ENCODE measurements around the gene EBNA1BP2.
"Not testable (repeated sequence)": the region's sequence is repeated elsewhere in the genome, so short reads cannot be mapped to it uniquely, and the experiment has no call there.

EBNA1BP2 gene, protein sequence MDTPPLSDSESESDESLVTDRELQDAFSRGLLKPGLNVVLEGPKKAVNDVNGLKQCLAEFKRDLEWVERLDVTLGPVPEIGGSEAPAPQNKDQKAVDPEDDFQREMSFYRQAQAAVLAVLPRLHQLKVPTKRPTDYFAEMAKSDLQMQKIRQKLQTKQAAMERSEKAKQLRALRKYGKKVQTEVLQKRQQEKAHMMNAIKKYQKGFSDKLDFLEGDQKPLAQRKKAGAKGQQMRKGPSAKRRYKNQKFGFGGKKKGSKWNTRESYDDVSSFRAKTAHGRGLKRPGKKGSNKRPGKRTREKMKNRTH

DNA sequence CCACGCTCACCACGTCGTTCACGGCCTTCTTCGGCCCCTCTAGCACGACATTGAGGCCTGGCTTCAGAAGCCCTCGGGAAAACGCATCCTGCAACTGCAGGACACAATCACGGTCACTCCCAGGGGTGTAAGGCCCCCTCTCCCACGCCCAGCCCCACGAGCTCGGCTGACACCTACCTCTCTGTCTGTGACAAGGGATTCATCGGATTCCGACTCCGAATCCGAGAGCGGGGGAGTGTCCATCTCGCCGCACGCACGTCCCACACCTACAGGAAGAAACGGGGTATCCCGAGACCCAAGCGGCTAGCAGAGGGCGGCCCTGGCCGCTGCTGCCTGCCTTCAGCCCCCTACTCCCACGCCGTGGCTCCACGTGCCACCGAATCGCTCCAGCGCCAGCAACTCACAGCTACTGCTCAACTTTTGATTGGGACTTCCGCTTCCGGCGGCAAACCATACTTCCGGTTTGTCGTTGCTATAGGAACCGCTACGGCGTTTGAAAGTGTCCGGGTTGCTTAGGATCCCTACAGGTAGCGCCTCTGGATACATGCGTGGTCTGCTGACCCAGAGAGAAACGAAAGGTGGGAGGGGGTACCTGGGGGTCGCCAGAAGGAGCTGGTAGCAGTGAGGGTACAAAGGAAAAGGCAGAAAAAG, at the start of gene EBNA1BP2, which contains the start of gene CFAP57:
Gene EBNA1BP2 (minus strand): TSS at position 415 of the 651 bp plus-strand sequence. CDS start 172 bp downstream, at position 243.
Gene CFAP57 (plus strand): TSS at position 455 of the 651 bp plus-strand sequence. CDS start 424 bp downstream, outside the sequence.
- FAIRE-seq = peak; percentile 27

DNA sequence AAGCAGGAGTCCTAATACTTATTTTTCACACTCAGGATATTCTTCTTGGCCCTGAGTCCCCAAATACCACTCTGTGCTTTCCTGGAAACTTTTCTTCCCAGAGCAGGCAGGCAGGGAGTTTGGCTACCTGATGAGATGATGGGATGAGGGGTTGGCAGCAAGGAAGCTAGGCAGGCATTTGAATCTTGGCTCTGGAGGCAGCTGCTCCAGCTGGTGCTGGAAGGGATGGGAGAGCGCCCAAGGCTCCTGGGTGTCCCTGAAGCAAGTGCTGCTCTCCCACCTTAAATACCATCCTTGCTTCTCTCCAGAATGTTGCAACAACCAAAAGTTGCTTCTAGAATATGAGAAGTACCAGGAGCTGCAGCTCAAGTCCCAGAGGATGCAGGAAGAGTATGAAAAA, 49.7 kb upstream of the EBNA1BP2 start:
- FAIRE-seq = no peak

DNA sequence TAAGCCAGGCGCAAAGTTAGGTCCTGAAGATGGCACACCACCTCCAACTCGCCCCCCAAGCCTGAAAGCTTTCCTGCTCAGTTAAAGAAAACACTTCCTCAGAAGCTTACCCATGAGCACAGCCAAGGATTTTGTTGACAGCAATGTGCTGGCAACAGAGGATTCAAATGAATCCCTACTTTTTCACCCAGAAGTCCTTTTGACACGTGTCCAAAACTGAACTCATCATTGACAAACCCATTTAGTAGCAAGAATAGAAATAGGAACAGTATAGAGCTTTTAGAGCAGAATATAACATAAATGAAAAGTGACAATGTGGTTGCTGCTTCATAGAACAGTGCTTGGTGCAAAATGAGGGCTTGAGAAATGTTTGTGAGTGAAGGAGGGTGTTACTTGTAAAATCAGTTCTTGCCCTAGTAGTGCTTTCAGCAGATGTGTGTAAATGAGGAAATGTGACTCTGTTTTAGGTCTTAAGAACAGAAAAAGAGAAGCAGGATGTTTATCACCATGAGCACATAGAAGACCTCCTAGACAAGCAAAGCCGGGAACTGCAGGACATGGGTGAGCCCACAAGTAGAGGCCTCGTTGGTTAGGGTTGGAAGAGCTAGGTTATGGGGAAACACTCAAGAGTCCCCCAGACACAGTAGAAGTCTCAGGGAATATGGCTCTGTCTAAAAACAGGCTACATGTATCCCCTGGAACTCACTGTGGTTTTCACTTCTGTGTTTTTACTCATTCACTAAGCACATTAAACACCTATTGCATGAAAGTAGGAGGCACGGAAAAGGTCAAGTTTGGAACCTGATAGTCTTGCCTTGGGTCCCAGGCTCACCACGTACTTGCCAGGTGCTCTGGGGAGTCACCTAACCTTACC, 49.1 kb upstream of the EBNA1BP2 start:
- no peak for FAIRE-seq

DNA sequence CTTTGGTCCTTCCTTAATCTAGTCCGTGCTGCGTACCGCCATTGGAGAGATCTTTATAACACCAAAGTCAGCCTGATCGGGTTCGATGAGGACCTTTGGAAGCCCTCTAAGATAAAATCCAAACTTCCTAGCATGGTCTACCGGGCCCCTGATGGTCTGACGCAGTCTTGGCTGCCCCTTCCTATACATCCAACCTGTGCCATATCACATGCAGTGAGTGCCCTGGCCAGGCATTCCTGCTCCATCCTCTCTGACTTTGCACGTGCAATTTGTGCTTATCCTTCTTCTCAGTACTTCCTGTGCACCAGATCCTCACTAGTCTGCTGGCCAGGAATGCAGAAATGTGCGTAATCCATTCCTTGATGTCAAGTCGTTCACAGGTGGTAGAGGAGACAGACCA, 45.7 kb upstream of the EBNA1BP2 start:
- FAIRE-seq = no peak

DNA sequence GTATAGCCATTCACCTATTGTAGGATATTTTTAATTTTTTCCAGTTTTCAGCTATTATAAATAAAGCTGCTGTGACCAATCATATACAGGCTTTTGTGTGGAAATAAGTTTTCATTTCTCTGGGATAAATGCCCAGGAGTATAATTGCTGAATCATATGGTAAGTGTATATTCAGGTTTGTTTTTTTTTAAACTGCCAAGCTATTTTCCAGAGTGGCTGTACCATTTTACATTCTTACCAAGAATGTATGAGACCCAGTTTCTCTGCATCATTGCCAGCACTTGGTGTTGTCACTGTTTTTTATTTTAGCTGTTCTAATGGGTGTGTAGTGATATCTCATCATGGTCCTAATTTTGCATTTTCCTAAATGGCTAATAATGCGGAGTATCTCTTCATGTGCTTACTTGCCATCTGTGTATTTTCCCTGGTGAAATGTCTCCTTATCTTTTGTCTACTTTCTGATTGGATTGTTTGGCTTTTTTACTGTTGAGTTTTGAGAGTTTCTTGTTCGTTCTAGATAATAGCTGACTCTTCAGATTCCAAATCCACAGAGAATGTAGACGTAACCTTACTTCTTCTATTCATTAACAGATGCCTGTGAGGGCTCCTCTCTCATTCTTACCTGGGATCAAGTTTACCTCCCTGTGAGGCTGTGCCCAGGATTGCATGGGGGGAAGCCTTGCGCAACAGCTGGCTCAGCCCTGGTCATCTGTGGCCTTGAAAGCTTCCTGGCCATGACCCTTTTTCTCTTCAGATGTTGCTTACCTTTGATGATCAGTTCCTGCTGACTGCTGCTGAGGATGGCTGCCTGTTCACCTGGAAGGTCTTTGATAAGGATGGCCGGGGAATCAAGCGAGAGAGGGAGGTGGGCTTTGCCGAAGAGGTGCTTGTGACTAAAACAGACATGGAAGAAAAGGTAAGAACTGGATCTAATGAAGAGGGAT, 42.7 kb upstream of the EBNA1BP2 start:
- no peak for FAIRE-seq

DNA sequence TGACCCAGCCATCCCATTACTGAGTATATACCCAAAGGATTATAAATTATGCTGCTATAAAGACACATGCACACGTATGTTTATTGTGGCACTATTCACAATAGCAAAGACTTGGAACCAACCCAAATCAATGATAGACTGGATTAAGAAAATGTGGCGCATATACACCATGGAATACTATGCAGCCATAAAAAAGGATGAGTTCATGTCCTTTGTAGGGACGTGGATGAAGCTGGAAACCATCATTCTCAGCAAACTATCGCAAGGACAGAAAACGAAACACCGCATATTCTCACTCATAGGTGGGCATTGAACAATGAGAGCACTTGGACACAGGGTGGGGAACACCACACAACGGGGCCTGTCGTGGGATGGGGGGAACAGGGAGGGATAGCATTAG, 36.2 kb upstream of the EBNA1BP2 start:
- FAIRE-seq = not testable (repeated sequence)

DNA sequence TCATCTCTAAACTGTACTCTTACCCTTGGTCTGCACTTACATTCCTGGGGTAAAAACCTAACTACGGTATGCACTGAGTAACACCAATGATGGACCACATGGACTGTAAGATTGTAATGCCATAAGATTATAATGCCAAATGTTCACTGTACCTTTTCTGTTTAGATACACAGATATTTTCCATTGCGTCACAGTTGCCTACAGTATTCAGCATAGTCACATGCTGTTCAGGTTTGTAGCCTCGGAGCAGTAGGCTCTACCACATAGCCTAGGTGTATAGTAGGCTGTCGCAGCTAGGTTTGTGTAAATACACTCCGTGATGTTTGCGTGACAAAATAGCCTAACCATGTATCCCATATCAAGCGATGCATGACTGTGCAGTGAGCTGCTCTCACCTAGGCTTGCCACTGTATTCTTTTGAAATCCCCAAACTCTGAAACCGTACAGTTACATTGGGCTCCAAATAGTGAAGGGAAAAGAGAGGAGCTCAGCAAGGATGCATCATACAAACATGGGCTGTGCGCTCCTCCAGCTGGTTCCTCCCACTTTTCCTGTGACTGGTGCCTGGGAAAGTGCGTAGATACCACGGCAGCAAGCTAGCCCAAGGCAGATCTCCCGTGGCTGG, 35.3 kb upstream of the EBNA1BP2 start:
- FAIRE-seq = no peak

DNA sequence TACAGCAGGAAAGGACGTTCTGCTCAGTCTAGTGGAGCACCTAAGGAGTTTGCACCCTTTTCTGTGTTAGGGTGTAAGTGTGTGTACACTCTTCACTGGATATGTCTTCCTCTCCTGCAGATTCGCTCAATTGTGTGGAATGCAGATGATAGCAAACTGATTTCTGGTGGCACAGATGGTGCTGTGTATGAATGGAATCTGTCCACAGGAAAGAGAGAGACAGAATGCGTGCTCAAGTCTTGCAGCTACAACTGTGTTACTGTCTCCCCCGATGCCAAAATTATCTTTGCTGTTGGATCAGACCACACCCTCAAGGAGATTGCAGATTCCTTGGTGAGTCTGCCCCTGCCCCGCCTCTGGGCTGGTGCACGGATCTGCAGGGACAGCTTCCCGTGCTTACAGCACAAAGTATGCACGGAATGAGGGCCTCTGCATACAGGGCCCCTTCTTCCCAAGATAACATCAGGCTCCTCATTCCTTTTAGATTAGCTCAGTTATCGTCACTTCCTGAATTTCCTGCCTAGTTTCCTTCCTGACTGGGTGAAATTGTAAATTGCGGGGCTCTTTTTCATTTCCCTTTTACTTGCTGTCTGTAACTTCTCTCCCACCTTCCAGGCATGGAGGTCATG, 34.6 kb upstream of the EBNA1BP2 start:
- FAIRE-seq = peak; percentile 99

DNA sequence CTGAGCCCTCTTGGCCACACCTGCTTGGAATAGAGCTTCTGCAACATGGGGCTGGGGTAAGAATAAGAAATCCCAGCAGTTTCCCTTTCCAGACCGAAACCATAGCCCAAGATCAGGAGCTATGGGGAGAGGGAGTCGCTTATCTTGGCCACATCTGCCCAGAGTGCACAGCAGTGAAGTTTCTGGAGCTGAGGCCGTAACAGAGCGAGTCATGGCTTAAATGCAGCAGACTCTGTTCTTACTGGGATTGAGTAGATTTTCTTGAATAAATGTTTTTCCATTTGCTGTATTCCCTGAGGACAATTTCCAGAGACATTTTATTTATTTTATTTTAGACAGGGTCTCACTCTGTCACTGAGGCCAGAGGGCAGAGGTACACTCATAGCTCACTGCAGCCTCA, 33.6 kb upstream of the EBNA1BP2 start:
- FAIRE-seq = no peak

DNA sequence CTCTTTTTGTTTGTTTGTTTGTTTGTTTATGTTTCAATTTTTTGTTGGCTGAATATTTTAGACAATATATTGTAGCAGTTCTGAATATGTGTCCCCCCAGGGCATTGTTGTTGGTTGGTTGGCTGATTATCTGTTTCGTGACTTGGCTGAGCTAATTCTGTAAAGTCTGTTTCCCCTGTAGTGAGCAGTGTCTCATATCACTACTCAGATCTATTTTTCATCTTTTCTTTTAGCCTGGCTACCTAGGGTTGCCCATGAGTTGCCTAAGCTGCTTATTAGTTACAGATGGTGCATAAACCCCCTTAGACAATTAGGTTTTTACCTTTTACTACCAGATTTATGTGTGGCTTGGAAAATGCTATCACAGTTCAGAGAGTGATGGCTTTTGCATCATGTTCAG, 32.3 kb upstream of the EBNA1BP2 start:
- no peak for FAIRE-seq

DNA sequence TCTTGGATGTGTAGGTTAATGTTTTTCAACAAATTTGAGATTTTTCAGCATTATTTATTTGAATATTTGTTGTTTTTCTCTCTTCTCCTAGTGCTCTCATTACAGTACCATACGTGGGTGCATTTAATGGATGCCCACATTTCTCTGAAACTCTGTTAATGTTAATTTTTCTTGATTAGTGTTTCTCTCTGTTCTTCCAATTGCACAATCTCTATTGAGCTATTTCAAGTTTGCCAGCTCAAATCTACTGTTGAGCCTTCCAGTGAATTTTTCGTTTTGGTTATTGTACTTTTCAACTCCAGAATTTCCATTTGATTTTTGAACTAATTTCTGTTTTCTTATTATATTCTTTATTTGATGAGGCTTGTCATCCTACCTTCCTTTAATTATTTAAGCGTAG, 31.8 kb upstream of the EBNA1BP2 start:
- no peak for FAIRE-seq

DNA sequence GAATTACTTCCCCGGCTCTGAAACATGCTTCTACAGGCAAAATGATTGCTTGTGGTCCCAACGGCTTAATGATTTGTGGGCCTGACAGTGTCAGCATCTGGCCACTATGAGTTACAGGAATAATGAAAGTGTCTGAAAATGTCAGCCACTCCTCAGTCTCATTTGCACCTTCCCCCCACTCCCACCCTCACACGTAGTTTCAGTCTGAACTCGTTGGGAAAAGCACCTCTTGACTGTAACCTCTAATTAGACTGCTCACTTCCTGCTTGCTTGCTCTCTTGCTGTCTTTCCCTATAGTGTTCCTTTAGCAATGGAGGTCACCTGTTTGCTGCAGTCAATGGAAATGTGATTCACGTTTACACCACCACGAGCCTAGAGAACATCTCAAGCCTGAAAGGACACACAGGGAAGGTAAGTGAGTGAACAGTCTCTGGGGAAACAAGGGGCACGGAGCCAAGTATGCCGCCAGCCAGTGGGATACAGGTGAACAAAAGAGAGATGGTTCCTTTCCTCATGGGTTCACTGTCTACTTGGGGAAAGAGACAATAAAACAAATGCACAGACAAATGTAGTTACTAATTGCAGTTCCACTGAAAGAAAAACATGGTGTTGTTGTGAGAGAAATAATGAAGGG, 27.1 kb upstream of the EBNA1BP2 start:
- FAIRE-seq = no peak

DNA sequence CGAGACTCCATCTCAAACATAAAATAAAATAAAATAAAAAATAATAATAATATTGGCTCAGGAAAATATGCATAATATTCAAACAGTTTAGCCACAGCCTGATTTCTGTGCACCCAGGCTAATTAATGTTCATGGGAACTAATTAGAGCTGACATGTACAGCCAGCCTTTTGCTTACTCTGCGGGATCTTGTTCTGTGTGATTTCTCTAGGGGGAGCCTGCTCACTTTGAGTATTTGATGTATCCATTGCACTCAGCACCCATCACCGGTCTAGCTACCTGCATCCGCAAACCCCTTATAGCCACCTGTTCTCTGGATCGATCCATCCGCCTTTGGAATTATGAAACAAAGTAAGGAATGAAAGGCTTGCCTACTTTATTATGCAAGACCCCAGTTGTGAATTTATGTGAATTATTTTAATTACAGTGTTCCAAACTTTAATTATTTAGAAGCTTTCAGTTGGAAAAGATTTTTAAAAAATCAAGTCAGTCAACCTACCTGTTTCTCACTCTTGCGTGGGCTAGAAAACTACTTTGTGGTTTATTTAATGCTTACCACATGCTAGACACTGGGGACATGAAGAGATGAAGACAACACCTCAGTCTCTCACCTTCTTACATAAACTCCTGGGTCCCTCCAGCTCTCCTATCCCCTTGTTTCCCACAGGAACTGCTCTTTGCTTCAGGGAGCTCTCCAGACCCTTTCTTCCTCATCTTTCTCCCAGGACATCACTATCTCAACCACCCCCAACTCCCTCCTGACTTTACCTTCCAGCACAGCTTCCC, 25.4 kb upstream of the EBNA1BP2 start:
- no peak for FAIRE-seq

DNA sequence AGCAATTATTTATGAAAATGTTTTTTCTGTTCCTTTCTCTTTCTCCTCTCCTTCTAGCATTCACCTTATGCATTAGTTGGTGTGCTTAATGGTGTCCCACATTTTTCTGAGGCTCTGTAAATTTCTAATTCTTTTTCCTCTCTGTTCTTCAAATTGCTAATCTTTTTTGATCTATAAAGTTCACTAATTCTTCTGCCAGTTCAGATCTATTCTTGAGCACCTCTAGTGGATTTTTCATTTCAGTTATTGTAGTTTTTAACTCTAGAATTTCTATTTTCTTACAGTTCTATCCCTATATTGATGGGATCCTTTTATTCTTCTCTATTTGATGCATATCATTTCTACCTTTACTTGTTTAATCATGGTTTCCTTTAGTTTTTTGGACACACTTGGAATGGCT, 22.4 kb upstream of the EBNA1BP2 start:
- peak; percentile 19 for FAIRE-seq

DNA sequence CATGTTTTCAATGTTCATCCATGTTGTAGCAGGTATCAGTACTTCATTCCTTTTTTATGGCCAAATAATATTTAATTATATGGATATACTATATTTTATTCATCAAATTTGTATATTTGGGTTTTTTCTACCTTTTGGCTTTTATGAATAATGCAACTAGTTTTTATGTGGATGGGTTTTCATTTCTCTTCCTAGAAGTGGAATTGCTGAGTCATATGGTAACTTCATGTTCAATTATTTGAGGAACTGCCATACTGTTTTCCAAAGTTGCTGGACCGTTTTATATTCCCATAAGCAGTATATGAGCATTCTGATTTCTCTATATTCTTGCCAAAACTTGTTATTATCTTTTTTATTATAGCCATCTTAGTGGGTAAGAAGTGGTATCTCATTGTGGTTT, 16.0 kb upstream of the EBNA1BP2 start:
- no peak for FAIRE-seq

DNA sequence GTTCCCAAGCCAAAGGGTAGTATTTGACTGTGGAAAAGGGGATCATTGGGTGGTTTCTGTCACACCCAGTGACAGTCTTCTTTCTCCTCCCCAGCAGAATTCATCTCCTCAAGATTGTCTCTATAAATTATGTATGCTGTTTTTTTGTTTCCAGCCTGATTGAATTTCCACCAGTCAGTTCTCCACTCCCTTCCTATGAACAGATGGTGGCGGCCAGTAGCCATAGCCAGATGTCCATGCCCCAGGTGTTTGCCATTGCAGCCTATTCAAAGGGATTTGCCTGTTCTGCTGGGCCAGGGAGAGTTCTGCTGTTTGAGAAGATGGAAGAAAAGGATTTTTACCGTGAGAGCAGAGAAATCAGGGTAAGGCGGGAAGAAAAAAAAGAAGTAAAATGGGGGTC, 12.9 kb upstream of the EBNA1BP2 start:
- no peak for FAIRE-seq

DNA sequence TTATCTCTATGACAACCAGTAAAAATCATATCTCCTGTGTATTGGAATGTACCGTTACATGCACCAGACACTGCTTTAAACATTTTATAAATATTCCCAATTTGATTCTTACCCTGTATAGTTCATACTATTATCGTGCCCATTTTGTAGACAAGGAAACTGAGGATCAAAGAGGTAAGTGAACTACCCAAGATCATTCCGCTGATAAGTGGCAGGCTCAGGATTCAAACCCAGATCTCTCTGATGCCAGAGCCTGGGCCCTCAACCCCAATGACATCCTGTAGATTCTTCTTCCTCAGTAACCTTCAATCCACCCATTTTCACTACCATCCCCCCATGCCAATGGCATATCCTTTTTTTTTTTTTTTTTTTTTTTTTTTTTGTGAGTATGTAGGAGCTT, 12.3 kb upstream of the EBNA1BP2 start:
- no peak for FAIRE-seq

DNA sequence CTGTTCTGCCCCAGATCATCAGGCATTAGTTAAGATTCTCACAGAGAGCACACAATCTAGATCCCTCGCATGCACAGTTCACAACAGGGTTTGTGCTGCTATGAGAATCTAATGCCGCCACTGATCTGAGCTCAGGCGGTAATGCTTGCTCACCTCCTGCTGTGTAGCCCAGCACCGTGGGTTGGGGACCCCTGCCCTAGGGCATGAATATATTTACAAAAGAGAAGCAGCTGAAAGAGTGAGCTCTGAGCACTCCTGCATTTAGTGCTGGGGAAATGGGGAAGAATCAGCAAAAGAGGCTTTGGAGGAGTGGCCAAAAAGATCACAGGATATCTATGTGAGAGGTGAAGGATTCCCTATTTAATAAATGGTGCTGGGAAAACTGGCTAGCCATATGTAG, 5.6 kb upstream of the EBNA1BP2 start:
- no peak for FAIRE-seq

DNA sequence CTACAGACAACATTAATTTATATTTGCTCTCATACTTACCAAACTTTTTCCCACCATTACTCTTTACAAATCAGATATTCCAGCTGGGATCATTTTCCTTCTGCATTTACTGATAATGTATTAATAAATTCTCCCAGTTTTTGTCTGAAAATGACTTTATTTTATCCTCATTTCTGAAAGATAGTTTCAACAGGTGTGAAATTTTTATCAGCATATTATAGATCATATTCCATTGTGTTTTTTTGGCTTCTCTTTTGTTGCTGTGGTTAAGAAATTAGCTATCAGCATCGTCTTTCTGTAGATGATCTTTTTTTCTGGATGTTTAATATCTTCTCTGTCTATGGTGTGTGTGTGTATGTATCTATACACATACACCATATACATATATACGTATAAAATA, 2.8 kb upstream of the EBNA1BP2 start:
- FAIRE-seq = no peak

DNA sequence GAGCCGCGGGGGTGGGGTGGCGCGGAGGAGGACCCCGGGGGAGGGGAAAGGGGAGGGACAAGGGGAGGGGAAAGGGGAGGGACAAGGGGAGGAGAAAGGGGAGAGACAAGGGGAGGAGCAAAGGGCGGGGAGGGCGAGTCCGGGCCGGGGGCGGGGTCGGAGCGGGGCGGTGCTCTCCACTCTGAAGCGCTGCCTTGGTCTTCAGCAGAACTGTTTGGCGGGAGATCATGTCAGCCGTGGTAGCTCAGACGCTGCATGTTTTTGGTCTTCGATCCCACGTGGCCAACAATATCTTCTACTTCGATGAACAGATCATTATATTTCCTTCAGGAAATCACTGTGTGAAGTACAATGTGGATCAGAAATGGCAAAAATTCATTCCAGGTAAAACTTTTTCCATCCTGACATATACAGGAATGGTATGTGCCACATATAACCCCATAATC, 460 bp upstream of the EBNA1BP2 start:
- FAIRE-seq = no peak
